AG04450 (cell line): ENCODE data around the gene ENPP6. TPM values are rescaled to one million over a fixed set of nuclear protein-coding genes. Genes with fewer than 3 reads are reported as not detected.
"Not testable (repeated sequence)": the region's sequence is repeated elsewhere in the genome, so short reads cannot be mapped to it uniquely, and the experiment has no call there.

Experiments
- CTCF ChIA-PET: fragments of 300-600, 350-600 bp; formaldehyde crosslinking; extraction: SDS; loops from one replicate; lab custom pipeline; 2022; ENCODE audit warnings: antibody characterized with exemption, inconsistent platforms; lab: Charles Lee
- POLR2A ChIA-PET: fragments of 350-600 bp; formaldehyde crosslinking; extraction: SDS; loops from one replicate; lab custom pipeline; 2021; ENCODE audit warnings: antibody characterized with exemption, inconsistent platforms; lab: Yijun Ruan, JAX
- DNase-seq: peaks from one replicate; pipeline ENCODE4 v3.0.0-alpha.2; 2011; ENCODE audit warnings: low read depth, low spot score
- H3K27ac ChIP-seq: one replicate; pipeline ENCODE4 v1.5.1; 2012; ENCODE audit warnings: low read depth, low read length, control low read depth
- H3K27me3 ChIP-seq: one replicate; pipeline ENCODE4 v1.6.0; 2012; ENCODE audit warnings: low read length; ENCODE audit not compliant: control insufficient read depth, insufficient read depth
- H3K4me3 ChIP-seq: 2 replicates; pipeline ENCODE4 v1.5.1; 2011; ENCODE audit warnings: mild to moderate bottlenecking, low read depth, low read length, control low read depth
- H3K9me3 ChIP-seq: 2 replicates; pipeline ENCODE4 v1.5.1; 2012; ENCODE audit warnings: low read length; ENCODE audit not compliant: control insufficient read depth, insufficient read depth
- CTCF ChIP-seq: IDR thresholded peaks from 2 replicates; pipeline ENCODE4 v1.5.1; 2011; ENCODE audit warnings: low read depth, low read length, control low read depth, inconsistent platforms
- polyA plus RNA-seq: library from polyadenylated mRNA; depleted of rRNA; stranded (reverse); fragments of >200 nt; gene quantifications from 2 replicates; pipeline ENCODE4 v1.2.3, GENCODE V29; 2011

Gene ENPP6
- polyA plus RNA-seq, 1 experiment = 0.05 TPM

- Histone ChIP-seq H3K9me3 (no peaks in the 10 kb centered on the region), H3K27me3 (peaks cover 2% of the 10 kb centered on the region), H3K4me3 (no peak overlapping the region), H3K27ac (no peak overlapping the region)
- ChIA-PET POLR2A (no interaction called here), CTCF (no interaction called here)
- no peak for DNase-seq
- TF ChIP-seq CTCF = no peak
Measured at GRCh38 chr4:184216515-184216914, 1.2 kb downstream of the ENPP6 start.

GRCh38 chr4:184215709-184216328, 1.9 kb downstream of the ENPP6 start:
- no peak overlapping the region for H3K27ac ChIP-seq
- TF ChIP-seq CTCF = no peak
- peaks cover 2% of the 10 kb centered on the region for H3K27me3 ChIP-seq
- POLR2A ChIA-PET = no interaction called here
- no peak overlapping the region for H3K4me3 ChIP-seq
- H3K9me3 ChIP-seq = no peaks in the 10 kb centered on the region
- CTCF ChIA-PET = no interaction called here
- DNase-seq = no peak

GRCh38 chr4:184214931-184215330, 2.7 kb downstream of the ENPP6 start:
- H3K4me3 ChIP-seq = no peak overlapping the region
- DNase-seq = no peak
- ChIA-PET POLR2A (no interaction called here), CTCF (no interaction called here)
- H3K27me3 ChIP-seq = peaks cover 2% of the 10 kb centered on the region
- H3K27ac ChIP-seq = no peak overlapping the region
- no peaks in the 10 kb centered on the region for H3K9me3 ChIP-seq
- no peak for TF ChIP-seq CTCF

GRCh38 chr4:184207734-184208607, 9.7 kb downstream of the ENPP6 start:
- CTCF ChIA-PET = not testable (repeated sequence)

GRCh38 chr4:184205243-184205642, 12.4 kb downstream of the ENPP6 start:
- TF ChIP-seq CTCF = no peak
- ChIA-PET POLR2A (no interaction called here), CTCF (no interaction called here)
- Histone ChIP-seq H3K9me3 (peaks cover 6% of the 10 kb centered on the region; the same call in 1 of the 2 replicates), H3K4me3 (no peak overlapping the region), H3K27ac (no peak overlapping the region), H3K27me3 (no peaks in the 10 kb centered on the region)
- DNase-seq = no peak

More at GRCh38 chr4:184207734-184208607, 9.7 kb downstream of the ENPP6 start:
- H3K9me3 ChIP-seq, POLR2A ChIA-PET, H3K27me3 ChIP-seq, H3K27ac ChIP-seq, DNase-seq, H3K4me3 ChIP-seq: not testable (repeated sequence)
